ENCODE measurements around the gene VPS45. TPM values are rescaled to one million over a fixed set of nuclear protein-coding genes. Genes with fewer than 3 reads are reported as not detected.
A peak's percentile ranks its signal among the peaks of the same experiment; 100 is the strongest.

Gene VPS45
- total and polyA plus RNA-seq, 2 of the 4 experiments (the other 2 are of a cell fraction) = 32.4 to 33.3 TPM

DNA sequence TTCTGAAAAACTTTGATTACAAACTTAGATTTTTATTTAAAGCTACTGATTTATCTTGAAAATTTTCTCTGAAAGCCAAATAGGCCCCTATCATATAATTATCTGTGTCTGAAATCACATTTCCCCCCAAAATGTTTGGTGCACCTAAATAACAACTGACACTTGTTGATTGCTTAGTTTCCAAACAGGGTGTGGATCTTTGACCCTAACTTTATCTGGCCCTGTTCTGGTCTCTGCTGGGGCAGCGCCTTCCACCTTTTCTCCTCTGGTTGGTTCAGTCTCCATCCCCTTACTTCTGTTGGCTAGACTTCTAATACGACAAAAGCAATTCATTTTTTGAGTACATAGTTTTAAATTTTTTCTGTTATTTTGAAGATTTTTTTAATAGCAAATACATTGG lies 46.9 kb upstream of the VPS45 start (continued):
- no peak for TF ChIP-seq RFX5 (IDR thresholded peaks at IDR 0.05; ENCODE audit: low read depth, low read length)

DNA sequence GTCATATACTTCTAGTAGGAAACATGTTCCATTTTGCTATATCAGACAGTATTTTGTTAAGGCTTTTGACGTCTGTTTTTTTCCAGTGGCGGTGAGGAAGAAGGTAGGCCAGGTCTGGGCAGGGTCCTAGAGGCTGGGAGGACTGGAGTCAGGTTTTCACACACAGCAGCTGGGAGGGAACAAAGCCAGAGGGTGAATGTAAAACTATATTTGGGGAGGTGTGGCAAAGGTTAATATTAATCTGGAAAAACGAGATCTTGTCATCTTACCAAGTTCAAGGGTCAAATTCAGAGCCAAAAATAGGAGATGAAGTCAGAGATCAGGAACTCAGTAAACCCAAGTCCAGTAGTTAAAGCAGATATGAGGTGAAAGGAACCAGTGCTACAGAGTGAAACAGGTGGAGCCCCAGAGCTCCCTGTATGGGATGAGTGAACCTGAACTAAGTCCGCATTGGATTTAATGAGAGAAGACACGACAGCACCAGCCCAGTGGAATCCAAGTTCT lies 46.3 kb upstream of the VPS45 start:
- no peak overlapping the region for H2BK15ac ChIP-seq (ENCODE audit: low read depth, low read length)
- ATAC-seq (ENCODE audit: low read depth) (no peak), DNase-seq (no peak)
- no peaks in the 10 kb centered on the region for H4K20me1 ChIP-seq (ENCODE audit: insufficient read depth, low read length)
- no TSS peak for BruUV-seq (replicated peaks)
- 0 out of 2 replicates have a peak overlapping the region, but pooled peaks have one; percentile 21 for H3K14ac ChIP-seq (replicated peaks; ENCODE audit: low read depth, low read length)
- H3K27ac ChIP-seq (ENCODE audit: insufficient read depth, low read length) = no peak overlapping the region
- no peak overlapping the region for H2AK9ac ChIP-seq (replicated peaks; ENCODE audit: low read depth, low read length, poor library complexity)
- H4K8ac ChIP-seq (ENCODE audit: low read depth in 2 of 2, low read length in 2 of 2) = no peak overlapping the region
- ChIA-PET CTCF (no interaction called here), POLR2A (ENCODE audit: unreplicated experiment) (no interaction called here)
- no peak overlapping the region for H3K23ac ChIP-seq (ENCODE audit: low read depth, low read length)
- H2BK120ac ChIP-seq (ENCODE audit: low read depth, low read length) = no peak overlapping the region
- H3K56ac ChIP-seq (ENCODE audit: extremely low read depth, insufficient read depth, low read length) = no peak overlapping the region
- dilution Hi-C loops (cut with HindIII; ENCODE audit: low sequenced_read_pairs, unreplicated experiment) = no loop called here
- H3K9ac ChIP-seq (ENCODE audit: low read depth, low read length) = no peak overlapping the region
- in situ Hi-C loops (cut with MboI; ENCODE audit: low sequenced_read_pairs) = no loop called here
- no peaks in the 10 kb centered on the region for H3K4me1 ChIP-seq (ENCODE audit: control insufficient read depth, insufficient read depth, low read length)
- no peak overlapping the region for H2BK5ac ChIP-seq (ENCODE audit: low read depth, low read length, poor library complexity, severe bottlenecking)
- no peak overlapping the region for H2AFZ ChIP-seq (replicated peaks; ENCODE audit: low read length, poor library complexity)
- intact Hi-C loops (cut with micrococcal nuclease) = no loop called here
- H3K27me3 ChIP-seq (ENCODE audit: control insufficient read depth, insufficient read depth, low read length) = no peaks in the 10 kb centered on the region
- no peaks in the 10 kb centered on the region for H3K36me3 ChIP-seq (ENCODE audit: control insufficient read depth, insufficient read depth, low read length)
- no peak overlapping the region for H3K4me3 ChIP-seq (ENCODE audit: insufficient read depth, low read depth, low read length)
- H3K4ac ChIP-seq (ENCODE audit: low read depth, low read length) = no peak overlapping the region
- 0 out of 2 replicates have a peak, but pooled peaks cover 3% of the 10 kb centered on the region for H3K9me1 ChIP-seq (ENCODE audit: insufficient read depth, low read length)
- H3K18ac ChIP-seq (ENCODE audit: low read depth, low read length) = no peak overlapping the region
- H2AK5ac ChIP-seq (ENCODE audit: low read depth, low read length) = no peak overlapping the region
- TF ChIP-seq SMC3 (IDR thresholded peaks at IDR 0.05; ENCODE audit: low read depth, low read length) (no peak), BHLHE40 (IDR thresholded peaks at IDR 0.05; ENCODE audit: low read depth, low read length) (no peak), RFX5 (IDR thresholded peaks at IDR 0.05; ENCODE audit: low read depth, low read length) (no peak), MAZ (IDR thresholded peaks at IDR 0.05; ENCODE audit: borderline replicate concordance, low read depth, low read length) (no peak), FOS (IDR thresholded peaks at IDR 0.05; ENCODE audit: low read depth, low read length) (no peak), POLR2A (IDR thresholded peaks at IDR 0.05; ENCODE audit: low read depth, low read length) (no peak)
- no peak overlapping the region for H4K91ac ChIP-seq (ENCODE audit: insufficient read depth, low read depth, low read length)
- no peak overlapping the region for H4K5ac ChIP-seq (ENCODE audit: low read depth, low read length)
- no peak overlapping the region for H3K4me2 ChIP-seq (ENCODE audit: low read depth, low read length)
- H2BK20ac ChIP-seq (ENCODE audit: low read depth, low read length) = no peak overlapping the region
- no peaks in the 10 kb centered on the region for H3K79me1 ChIP-seq (ENCODE audit: low read depth in 1 of 2, low read length in 2 of 2)
- no peaks in the 10 kb centered on the region for H3K9me3 ChIP-seq (ENCODE audit: control insufficient read depth, insufficient read depth, low read length)
- no CpG with 5 or more reads among the region's 5 CpGs for WGBS, 2 experiments (ENCODE audit: extremely low coverage in 2 of 2, insufficient read length in 1 of 2)
